ENCODE data around the gene BIRC2. TPM values are rescaled to one million over a fixed set of nuclear protein-coding genes. Genes with fewer than 3 reads are reported as not detected.

The BIRC2 gene
- total RNA-seq, 1 donor from 2014 or later, result 34.9 TPM

DNA sequence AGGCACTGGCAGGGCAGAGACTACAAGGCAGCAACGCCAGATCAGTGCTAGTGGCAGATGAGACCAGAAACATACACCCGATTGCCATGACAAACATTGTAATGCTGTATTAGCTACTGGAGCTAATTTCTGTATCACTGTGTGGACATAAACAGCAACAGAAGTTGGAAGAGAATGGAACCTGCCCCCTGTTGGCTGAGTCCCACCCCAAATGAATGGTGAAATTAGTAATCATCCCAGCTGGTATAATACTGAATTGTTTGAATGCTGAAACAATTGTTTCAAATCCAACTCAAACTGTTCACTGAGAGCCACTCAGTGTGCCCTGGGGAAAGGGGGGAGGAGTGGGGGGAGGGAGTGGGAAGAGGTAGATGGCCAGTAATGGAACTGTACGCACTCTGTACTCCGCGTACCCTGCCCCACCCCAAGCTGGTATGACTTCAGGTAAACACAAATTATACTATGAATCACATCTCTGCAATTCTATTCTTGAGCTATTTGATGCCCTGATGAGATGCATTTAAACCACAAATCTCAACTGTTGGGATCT is 40.9 kb upstream of the BIRC2 start:
- Mint-ChIP-seq H3K27me3 (no peaks in the 10 kb centered on the region), H3K36me3 (ENCODE audit: low read depth) (peaks cover 10% of the 10 kb centered on the region), H3K4me3 (peak overlapping the region; percentile 13), H3K9me3 (peaks cover 3% of the 10 kb centered on the region), H3K27ac (peak overlapping the region; percentile 89), H3K4me1 (peaks cover 76% of the 10 kb centered on the region)
- TF ChIP-seq, protein P1, sequence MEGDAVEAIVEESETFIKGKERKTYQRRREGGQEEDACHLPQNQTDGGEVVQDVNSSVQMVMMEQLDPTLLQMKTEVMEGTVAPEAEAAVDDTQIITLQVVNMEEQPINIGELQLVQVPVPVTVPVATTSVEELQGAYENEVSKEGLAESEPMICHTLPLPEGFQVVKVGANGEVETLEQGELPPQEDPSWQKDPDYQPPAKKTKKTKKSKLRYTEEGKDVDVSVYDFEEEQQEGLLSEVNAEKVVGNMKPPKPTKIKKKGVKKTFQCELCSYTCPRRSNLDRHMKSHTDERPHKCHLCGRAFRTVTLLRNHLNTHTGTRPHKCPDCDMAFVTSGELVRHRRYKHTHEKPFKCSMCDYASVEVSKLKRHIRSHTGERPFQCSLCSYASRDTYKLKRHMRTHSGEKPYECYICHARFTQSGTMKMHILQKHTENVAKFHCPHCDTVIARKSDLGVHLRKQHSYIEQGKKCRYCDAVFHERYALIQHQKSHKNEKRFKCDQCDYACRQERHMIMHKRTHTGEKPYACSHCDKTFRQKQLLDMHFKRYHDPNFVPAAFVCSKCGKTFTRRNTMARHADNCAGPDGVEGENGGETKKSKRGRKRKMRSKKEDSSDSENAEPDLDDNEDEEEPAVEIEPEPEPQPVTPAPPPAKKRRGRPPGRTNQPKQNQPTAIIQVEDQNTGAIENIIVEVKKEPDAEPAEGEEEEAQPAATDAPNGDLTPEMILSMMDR (IDR thresholded peaks at IDR 0.05), result no peak
- intact Hi-C loops (cut with micrococcal nuclease), result loop anchor here (1.0 kb wide), 1 partner anchor 12 kb away; no protein-coding TSS in a partner anchor
- ChIA-PET CTCF (interaction anchor here (0.9 to 12.2 kb wide), 6 partner anchors 9 to 35 kb away, joined by 3 to 98 read pairs (median 8); partner anchors contain the start of gene BIRC3), POLR2A (interaction anchor here (0.6 to 17.6 kb wide), 7 partner anchors 11 to 168 kb away, joined by 3 to 424 read pairs (median 4); partner anchors contain the start of genes BIRC2 and BIRC3)
- DNase-seq (no peak), ATAC-seq (ENCODE audit: low read depth) (peak; percentile 10)

DNA sequence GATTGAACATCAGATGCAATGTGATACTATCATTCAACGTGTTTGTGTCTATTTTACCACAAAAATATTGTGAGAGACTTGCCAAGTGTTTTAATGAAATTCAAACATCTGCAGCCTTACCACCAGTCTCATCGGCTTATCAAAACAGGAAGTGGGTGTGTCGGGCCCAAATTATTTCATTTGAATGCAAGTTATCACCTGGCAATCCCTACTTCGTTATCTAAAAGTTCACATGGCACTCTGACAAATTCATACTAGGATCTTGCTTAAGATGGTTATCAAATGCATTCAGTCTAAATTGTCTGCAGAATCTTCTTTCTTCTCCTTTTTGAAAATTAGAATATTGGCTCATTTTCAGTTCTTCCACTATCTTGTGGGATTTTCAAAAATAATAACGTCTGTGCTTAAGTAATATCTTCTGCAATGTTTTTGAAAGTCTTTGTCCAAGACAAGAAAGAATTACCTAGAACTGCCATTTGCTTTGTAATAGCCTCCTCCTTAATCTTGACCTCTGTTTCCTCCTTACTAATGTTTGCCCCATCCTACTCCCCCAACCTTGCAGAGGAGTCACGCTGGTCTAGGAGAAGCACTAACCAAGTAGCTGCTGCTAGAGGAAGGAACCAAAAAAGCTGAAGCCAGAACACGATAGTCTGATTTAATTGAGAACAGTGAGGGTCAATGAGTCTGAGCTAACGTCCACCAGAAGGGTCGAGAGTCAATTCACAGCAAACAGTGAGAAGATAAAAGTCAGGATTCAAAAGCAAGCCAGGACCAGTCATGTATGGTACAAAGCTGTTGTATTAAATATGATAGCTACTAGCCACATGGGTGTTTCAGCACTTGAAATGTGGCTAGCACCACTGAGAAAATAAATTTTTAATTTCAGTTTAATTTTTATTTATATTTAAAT is 39.9 kb upstream of the BIRC2 start:
- ATAC-seq (ENCODE audit: low read depth) (peak; percentile 74), DNase-seq (no peak)
- CTCF ChIA-PET, result interaction anchor here (0.8 to 12.2 kb wide), 6 partner anchors 9 to 34 kb away, joined by 3 to 98 read pairs (median 7); partner anchors contain the start of gene BIRC3
- peaks cover 75% of the 10 kb centered on the region for H3K4me1 Mint-ChIP-seq
- intact Hi-C loops (cut with micrococcal nuclease), result loop anchor here (1.0 kb wide), 2 partner anchors 10 to 13 kb away; partner anchors contain the start of gene BIRC3
- peak overlapping the region; percentile 13 for H3K4me3 Mint-ChIP-seq
- no peaks in the 10 kb centered on the region for H3K27me3 Mint-ChIP-seq
- TF ChIP-seq, protein P1 (IDR thresholded peaks at IDR 0.05), result no peak
- peaks cover 6% of the 10 kb centered on the region for H3K36me3 Mint-ChIP-seq (ENCODE audit: low read depth)
- no peaks in the 10 kb centered on the region for H3K9me3 Mint-ChIP-seq
- peak overlapping the region; percentile 89 for H3K27ac Mint-ChIP-seq
- POLR2A ChIA-PET, result interaction anchor here (1.0 to 17.6 kb wide), 3 partner anchors 10 to 40 kb away, joined by 4 to 424 read pairs (median 136); partner anchors contain the start of genes BIRC2 and BIRC3

DNA sequence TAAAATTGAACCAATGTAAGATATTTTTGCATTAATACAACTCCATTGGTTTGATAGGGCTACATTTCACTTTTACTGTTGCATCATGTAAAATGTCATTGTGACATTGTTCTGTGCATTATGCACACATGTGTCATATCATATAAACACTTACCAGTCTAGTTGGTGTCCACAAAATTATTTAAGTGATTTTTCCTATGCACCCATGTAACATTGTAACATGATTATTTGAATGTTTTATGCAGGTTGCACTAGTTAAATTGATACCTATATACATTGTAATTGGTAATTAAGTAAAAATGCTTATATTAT is 39.3 kb upstream of the BIRC2 start:
- POLR2A ChIA-PET, result interaction anchor here (4.0 to 17.6 kb wide), 2 partner anchors 10 to 13 kb away, joined by 136 to 424 read pairs; partner anchors contain the start of gene BIRC3
- peaks cover 76% of the 10 kb centered on the region for H3K4me1 Mint-ChIP-seq
- intact Hi-C loops (cut with micrococcal nuclease), result loop anchor here (1.0 kb wide), 1 partner anchor 10 kb away; the partner anchor contains the start of gene BIRC3
- CTCF ChIA-PET, result interaction anchor here (0.8 to 12.2 kb wide), 4 partner anchors 9 to 17 kb away, joined by 3 to 98 read pairs (median 10); partner anchors contain the start of gene BIRC3
- no peaks in the 10 kb centered on the region for H3K27me3 Mint-ChIP-seq
- TF ChIP-seq, protein P1 (IDR thresholded peaks at IDR 0.05), result no peak
- no peak overlapping the region for H3K4me3 Mint-ChIP-seq
- no peak overlapping the region for H3K27ac Mint-ChIP-seq
- peaks cover 6% of the 10 kb centered on the region for H3K36me3 Mint-ChIP-seq (ENCODE audit: low read depth)
- ATAC-seq (ENCODE audit: low read depth), result no peak
- H3K9me3 Mint-ChIP-seq, result no peaks in the 10 kb centered on the region
- DNase-seq, result no peak

DNA sequence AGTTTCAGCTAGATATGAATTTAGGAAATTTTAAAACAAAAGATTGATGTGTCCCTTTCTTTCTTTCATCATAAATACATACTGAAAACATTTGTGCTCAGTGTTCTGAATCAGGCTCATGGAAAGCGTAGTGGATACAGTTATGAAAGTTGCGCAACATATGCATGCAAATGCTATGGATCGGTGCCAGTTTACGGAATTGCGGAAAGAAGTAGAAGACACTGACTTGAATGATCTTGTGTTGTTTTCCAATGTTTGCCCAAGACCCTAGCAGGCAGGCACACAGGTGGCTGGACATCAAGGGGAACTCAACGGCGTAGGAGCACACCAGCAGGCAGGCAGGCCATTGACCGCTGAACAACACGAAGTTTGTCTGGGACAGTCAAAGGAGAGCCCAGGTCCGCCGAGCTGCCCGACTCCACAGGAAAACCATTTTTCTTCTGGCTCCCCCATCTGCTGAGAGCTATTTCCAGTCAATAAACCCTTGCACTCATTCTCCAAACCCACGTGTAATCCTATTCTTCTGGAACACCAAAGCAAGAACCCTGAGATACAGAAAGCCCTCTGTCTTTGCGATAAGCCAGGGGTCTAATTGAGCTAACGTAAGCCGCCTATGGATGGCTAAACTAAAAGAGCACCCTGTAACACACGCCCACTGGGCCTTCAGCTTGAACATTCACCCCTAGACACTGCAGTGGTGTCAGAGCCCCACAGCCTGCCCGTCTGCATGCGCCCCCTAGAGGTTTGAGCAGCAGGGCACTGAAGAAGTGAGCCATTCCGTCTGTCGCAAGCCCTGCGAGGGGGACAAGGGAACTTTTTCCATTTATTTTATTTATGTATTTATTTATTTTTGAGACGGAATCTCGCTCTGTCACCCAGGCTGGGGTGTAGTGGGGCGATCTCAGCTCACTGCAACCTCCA is 37.1 kb upstream of the BIRC2 start:
- intact Hi-C loops (cut with micrococcal nuclease), result no loop called here
- ChIA-PET POLR2A (interaction anchor here (0.9 to 17.6 kb wide), 2 partner anchors 9 to 16 kb away, joined by 3 to 424 read pairs; no protein-coding TSS in a partner anchor), CTCF (interaction anchor here (12.2 kb wide), 1 partner anchor 16 kb away, joined by 98 read pairs; no protein-coding TSS in a partner anchor)
- no peak for DNase-seq
- no peaks in the 10 kb centered on the region for H3K9me3 Mint-ChIP-seq
- TF ChIP-seq, protein P1 (IDR thresholded peaks at IDR 0.05), result no peak
- H3K4me1 Mint-ChIP-seq, result peaks cover 80% of the 10 kb centered on the region
- no peaks in the 10 kb centered on the region for H3K36me3 Mint-ChIP-seq (ENCODE audit: low read depth)
- no peak for ATAC-seq (ENCODE audit: low read depth)
- H3K4me3 Mint-ChIP-seq, result no peak overlapping the region
- peak overlapping the region; percentile 2 for H3K27ac Mint-ChIP-seq
- H3K27me3 Mint-ChIP-seq, result no peaks in the 10 kb centered on the region
